ENCODE measurements around the gene DYSF. TPM values are rescaled to one million over a fixed set of nuclear protein-coding genes. Genes with fewer than 3 reads are reported as not detected.

Gene DYSF
- total RNA-seq, 2 experiments from 2014 or later, result not detected

DNA sequence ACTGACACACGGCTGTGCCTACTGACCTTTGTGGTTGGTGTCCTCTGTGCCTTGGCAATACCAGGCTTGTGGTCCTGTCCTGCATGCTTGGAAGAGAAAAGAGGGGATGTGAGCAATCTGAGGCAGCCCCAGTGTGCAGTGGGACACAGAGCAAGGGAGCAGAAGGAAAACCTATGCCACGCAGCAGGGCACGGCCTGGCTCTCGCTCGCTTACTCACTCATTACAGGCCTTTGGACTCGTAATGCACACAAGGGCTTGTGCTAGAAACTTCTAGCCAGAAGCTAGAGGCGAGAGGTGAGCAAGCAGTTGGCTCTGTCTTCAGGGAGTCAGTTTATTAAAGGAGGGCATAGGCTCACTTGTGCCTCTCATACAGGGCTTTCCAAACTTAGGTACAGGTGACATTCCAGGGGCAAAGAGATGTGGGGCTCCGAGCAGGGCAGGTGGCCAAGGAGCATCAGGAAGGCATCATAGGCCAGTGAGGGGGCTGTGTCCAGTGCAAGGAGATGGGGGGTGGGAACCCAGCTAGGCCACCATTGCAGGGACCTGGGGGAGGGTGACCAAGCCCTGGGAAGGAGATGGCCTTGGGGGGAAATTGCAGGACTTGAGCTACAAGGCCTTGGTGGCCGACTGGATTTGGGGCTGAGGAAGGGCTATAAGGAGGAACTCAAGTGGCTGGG, 100.8 kb downstream of the DYSF start:
- intact Hi-C loops (cut with micrococcal nuclease), result no loop called here
- no peak for DNase-seq

DNA sequence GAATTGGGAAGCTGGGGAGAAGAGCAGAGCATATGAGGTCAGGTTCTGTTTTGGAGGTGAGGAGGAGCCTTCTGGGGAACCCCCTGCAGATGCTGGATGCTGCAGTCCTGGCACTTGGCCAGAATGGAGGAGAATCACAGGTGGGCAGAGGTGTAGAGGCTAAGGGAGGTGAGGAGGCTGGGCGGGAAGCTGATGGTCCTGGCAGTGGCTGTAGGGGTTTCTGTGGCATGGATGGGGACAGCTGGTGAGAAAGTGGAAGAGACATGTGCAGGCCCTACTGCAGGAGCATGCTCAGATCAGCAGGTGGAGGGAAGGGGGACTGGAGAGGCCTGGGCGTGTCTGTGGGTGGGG, 101.3 kb downstream of the DYSF start:
- POLR2A ChIA-PET, result no interaction called here
- no peak overlapping the region for H3K27ac Mint-ChIP-seq
- DNase-seq, result no peak
- CTCF ChIA-PET, result interaction anchor here (1.1 to 1.3 kb wide), 2 partner anchors 8 to 596 kb away, joined by 3 to 4 read pairs; no protein-coding TSS in a partner anchor
- H3K4me1 Mint-ChIP-seq (ENCODE audit: low read depth), result no peaks in the 10 kb centered on the region
- intact Hi-C loops (cut with micrococcal nuclease), result no loop called here
- H3K4me3 Mint-ChIP-seq, result no peak overlapping the region
- H3K9me3 Mint-ChIP-seq, result no peaks in the 10 kb centered on the region
- H3K36me3 Mint-ChIP-seq, result no peaks in the 10 kb centered on the region
- H3K27me3 Mint-ChIP-seq, result no peaks in the 10 kb centered on the region

More for the DNA sequence above, 100.8 kb downstream of the DYSF start:
- Mint-ChIP-seq H3K36me3 (no peaks in the 10 kb centered on the region), H3K4me1 (ENCODE audit: low read depth) (no peaks in the 10 kb centered on the region), H3K27ac (no peak overlapping the region), H3K27me3 (no peaks in the 10 kb centered on the region), H3K9me3 (no peaks in the 10 kb centered on the region), H3K4me3 (no peak overlapping the region)
- CTCF ChIA-PET, result no interaction called here
- POLR2A ChIA-PET, result no interaction called here

DNA sequence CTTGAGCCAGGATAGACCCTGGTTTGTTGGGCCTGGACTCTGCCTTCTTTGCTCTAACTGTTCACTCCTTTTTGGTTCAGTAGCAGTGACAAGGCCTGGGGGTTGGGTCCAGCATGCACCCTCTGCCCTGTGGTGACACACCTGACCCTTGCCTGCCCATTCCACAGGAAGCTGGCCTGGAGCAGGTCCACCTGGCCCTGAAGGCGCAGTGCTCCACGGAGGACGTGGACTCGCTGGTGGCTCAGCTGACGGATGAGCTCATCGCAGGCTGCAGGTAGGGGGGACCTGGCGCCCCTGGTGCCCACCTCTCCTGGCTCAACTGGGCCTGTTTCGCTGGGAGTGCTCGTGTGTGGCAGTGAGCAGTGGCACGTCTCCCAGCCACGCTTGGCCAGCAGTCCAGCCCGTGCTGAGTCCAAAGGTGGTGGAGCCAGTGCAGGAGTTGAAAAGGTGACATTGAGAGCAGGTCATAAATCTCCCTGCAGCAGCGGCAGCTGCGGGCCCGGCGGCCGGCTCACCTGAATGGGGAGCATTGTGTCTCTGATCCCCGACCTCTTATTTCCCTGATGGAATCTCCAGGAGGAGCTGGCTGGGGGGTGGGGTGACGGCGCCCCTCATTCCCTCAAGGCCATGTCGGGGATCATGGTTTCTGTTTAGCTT, 102.6 kb downstream of the DYSF start:
- Mint-ChIP-seq H3K9me3 (no peaks in the 10 kb centered on the region), H3K27me3 (no peaks in the 10 kb centered on the region), H3K27ac (no peak overlapping the region), H3K4me3 (no peak overlapping the region), H3K36me3 (no peaks in the 10 kb centered on the region), H3K4me1 (ENCODE audit: low read depth) (no peaks in the 10 kb centered on the region)
- POLR2A ChIA-PET, result no interaction called here
- no peak for DNase-seq
- intact Hi-C loops (cut with micrococcal nuclease), result no loop called here
- CTCF ChIA-PET, result interaction anchor here (1.0 to 1.5 kb wide), 4 partner anchors 8 to 594 kb away, joined by 3 to 7 read pairs (median 4); no protein-coding TSS in a partner anchor

- Mint-ChIP-seq H3K4me1 (ENCODE audit: low read depth) (no peaks in the 10 kb centered on the region), H3K4me3 (no peak overlapping the region), H3K27ac (no peak overlapping the region), H3K36me3 (no peaks in the 10 kb centered on the region), H3K27me3 (no peaks in the 10 kb centered on the region), H3K9me3 (no peaks in the 10 kb centered on the region)
- no peak for DNase-seq
- CTCF ChIA-PET, result interaction anchor here (1.0 to 1.5 kb wide), 2 partner anchors 9 to 11 kb away, joined by 5 to 7 read pairs; no protein-coding TSS in a partner anchor
- POLR2A ChIA-PET, result no interaction called here
- intact Hi-C loops (cut with micrococcal nuclease), result no loop called here
Observed at GRCh38 chr2:71556692-71557250, 103.4 kb downstream of the DYSF start.

- Mint-ChIP-seq H3K36me3 (no peaks in the 10 kb centered on the region), H3K27me3 (no peaks in the 10 kb centered on the region), H3K4me1 (ENCODE audit: low read depth) (no peaks in the 10 kb centered on the region), H3K9me3 (no peaks in the 10 kb centered on the region), H3K4me3 (no peak overlapping the region), H3K27ac (no peak overlapping the region)
- CTCF ChIA-PET, result interaction anchor here (1.0 to 1.5 kb wide), 2 partner anchors 9 to 12 kb away, joined by 3 to 5 read pairs; no protein-coding TSS in a partner anchor
- intact Hi-C loops (cut with micrococcal nuclease), result no loop called here
- DNase-seq, result no peak
- POLR2A ChIA-PET, result no interaction called here
Observed at GRCh38 chr2:71557321-71557720, 104.0 kb downstream of the DYSF start.

- no peak for DNase-seq
- Mint-ChIP-seq H3K4me3 (no peak overlapping the region), H3K27ac (no peak overlapping the region), H3K9me3 (no peaks in the 10 kb centered on the region), H3K4me1 (ENCODE audit: low read depth) (no peaks in the 10 kb centered on the region), H3K36me3 (no peaks in the 10 kb centered on the region), H3K27me3 (no peaks in the 10 kb centered on the region)
- intact Hi-C loops (cut with micrococcal nuclease), result no loop called here
- POLR2A ChIA-PET, result no interaction called here
- CTCF ChIA-PET, result interaction anchor here (1.0 kb wide), 1 partner anchor 13 kb away, joined by 3 read pairs; no protein-coding TSS in a partner anchor
Observed at GRCh38 chr2:71558300-71559051, 105.1 kb downstream of the DYSF start.

DNA sequence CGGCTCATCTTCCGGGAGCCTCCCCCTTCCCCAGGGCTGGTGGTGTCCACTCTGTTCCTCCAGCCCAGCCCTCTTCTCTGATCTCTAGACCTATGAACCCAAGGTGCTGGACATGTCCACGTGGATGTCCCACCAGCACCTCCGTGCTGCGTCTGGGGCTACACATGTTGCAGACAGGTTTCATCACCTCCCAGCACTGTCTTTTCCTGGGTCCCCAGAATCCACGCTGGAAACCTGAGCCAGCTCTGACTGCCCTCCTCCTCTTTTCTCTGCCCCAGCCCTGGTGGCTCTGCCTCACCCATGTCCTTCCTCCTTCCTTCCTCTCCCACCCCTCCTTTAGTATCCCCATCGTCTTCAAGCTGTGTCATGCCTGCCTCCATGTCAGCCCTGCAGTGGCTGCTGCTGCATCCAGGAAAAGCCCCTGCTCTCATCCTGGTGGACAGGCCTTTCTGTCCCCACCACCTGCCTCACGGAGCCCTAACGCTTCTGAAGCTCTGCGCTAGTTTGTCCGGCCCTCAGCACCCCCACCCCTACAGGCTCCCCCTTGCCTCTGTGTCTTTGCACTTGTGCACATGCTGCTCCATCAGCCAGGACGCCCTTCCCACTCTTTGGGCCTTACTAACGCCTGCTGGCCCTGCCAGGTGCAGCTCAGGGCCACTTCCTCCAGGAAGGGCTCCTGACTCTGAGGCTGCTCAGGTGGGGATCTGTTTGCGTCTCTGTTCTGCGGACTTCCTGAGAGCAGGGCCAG, 105.9 kb downstream of the DYSF start:
- Mint-ChIP-seq H3K36me3 (no peaks in the 10 kb centered on the region), H3K4me1 (ENCODE audit: low read depth) (no peaks in the 10 kb centered on the region), H3K27ac (no peak overlapping the region), H3K27me3 (no peaks in the 10 kb centered on the region), H3K4me3 (no peak overlapping the region), H3K9me3 (no peaks in the 10 kb centered on the region)
- ChIA-PET CTCF (no interaction called here), POLR2A (no interaction called here)
- intact Hi-C loops (cut with micrococcal nuclease), result no loop called here
- DNase-seq, result no peak

- POLR2A ChIA-PET, result no interaction called here
Observed at GRCh38 chr2:71559828-71560637, 106.7 kb downstream of the DYSF start.

GRCh38 chr2:71560638-71561011, 107.3 kb downstream of the DYSF start:
- no peaks in the 10 kb centered on the region for H3K36me3 Mint-ChIP-seq
- no peaks in the 10 kb centered on the region for H3K4me1 Mint-ChIP-seq (ENCODE audit: low read depth)
- no peak overlapping the region for H3K4me3 Mint-ChIP-seq
- no peaks in the 10 kb centered on the region for H3K27me3 Mint-ChIP-seq
- no peaks in the 10 kb centered on the region for H3K9me3 Mint-ChIP-seq
- intact Hi-C loops (cut with micrococcal nuclease), result no loop called here
- H3K27ac Mint-ChIP-seq, result no peak overlapping the region
- POLR2A ChIA-PET, result no interaction called here
- CTCF ChIA-PET, result no interaction called here
- no peak for DNase-seq

More at GRCh38 chr2:71559828-71560637, 106.7 kb downstream of the DYSF start:
- intact Hi-C loops (cut with micrococcal nuclease), result no loop called here
- H3K4me1 Mint-ChIP-seq (ENCODE audit: low read depth), result no peaks in the 10 kb centered on the region
- H3K27me3 Mint-ChIP-seq, result no peaks in the 10 kb centered on the region
- no peak overlapping the region for H3K4me3 Mint-ChIP-seq
- CTCF ChIA-PET, result no interaction called here
- no peak for DNase-seq
- H3K36me3 Mint-ChIP-seq, result no peaks in the 10 kb centered on the region
- H3K9me3 Mint-ChIP-seq, result no peaks in the 10 kb centered on the region
- no peak overlapping the region for H3K27ac Mint-ChIP-seq

DNA sequence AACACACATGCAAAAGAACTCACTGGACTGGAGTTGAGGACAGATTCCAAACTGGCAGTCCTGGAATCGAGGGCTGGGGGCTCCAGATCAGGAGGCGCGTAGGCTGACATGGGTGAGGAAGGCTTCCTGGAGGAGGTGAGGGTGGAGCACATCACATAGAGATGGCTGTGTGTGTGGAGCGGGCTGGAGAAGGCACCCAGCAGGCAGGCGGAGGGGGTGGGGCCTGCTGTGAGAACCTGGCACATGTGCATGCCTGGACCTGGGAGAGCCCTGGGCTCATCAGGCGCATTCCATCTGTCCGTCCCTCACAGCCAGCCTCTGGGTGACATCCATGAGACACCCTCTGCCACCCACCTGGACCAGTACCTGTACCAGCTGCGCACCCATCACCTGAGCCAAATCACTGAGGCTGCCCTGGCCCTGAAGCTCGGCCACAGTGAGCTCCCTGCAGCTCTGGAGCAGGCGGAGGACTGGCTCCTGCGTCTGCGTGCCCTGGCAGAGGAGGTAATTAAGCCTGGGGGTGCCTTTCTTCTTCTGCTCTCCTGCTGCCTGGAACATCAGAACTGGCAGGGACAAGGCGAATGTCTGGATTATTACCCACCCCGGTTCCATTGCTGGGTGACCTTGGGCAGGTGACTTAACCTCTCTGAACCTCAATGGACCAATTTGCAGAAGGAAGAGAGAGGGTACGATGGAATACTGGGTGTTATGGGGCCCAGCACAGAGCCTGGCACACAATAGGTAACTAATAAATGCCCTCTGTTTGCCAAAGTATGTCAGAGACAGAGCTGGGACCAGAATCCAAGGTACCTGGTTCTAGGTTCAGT, 108.3 kb downstream of the DYSF start:
- Mint-ChIP-seq H3K4me1 (ENCODE audit: low read depth) (no peaks in the 10 kb centered on the region), H3K4me3 (no peak overlapping the region), H3K27me3 (no peaks in the 10 kb centered on the region), H3K36me3 (no peaks in the 10 kb centered on the region), H3K9me3 (no peaks in the 10 kb centered on the region), H3K27ac (no peak overlapping the region)
- ChIA-PET POLR2A (no interaction called here), CTCF (interaction anchor here (0.6 kb wide), 1 partner anchor 1018 kb away, joined by 3 read pairs; no protein-coding TSS in a partner anchor)
- no peak for DNase-seq
- intact Hi-C loops (cut with micrococcal nuclease), result no loop called here

DNA sequence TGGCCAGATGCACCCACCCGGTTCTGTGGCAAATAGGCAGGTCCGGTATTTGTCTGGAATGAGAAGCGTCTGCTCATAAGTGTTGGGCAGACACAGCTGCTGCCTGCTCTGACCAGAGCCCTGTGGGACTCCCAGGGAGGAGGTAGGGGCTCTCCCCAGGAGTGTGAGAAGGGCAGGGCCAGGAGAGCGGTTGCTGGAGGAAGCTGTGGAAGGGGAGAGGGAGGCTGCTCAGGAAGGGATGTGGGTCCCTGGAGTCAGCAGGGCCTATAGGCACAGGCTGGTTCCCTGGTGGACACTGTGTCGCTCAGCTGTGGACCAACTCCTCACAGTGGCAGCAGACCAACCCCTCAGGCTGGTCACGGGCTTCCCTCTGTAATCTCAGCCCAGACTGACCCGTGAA, 109.2 kb downstream of the DYSF start:
- intact Hi-C loops (cut with micrococcal nuclease), result no loop called here
- CTCF ChIA-PET, result interaction anchor here (0.6 kb wide), 1 partner anchor 1017 kb away, joined by 3 read pairs; no protein-coding TSS in a partner anchor

More for the DNA sequence above, 109.2 kb downstream of the DYSF start:
- POLR2A ChIA-PET, result no interaction called here
- Mint-ChIP-seq H3K4me3 (no peak overlapping the region), H3K36me3 (no peaks in the 10 kb centered on the region), H3K4me1 (ENCODE audit: low read depth) (no peaks in the 10 kb centered on the region), H3K9me3 (no peaks in the 10 kb centered on the region), H3K27me3 (no peaks in the 10 kb centered on the region), H3K27ac (no peak overlapping the region)
- DNase-seq, result no peak
